PC-9 (cell line): Measurements from ENCODE around the gene NSMCE1. TPM values are rescaled to one million over a fixed set of nuclear protein-coding genes. Genes with fewer than 3 reads are reported as not detected.

Experiments
- BruUV-seq: library from RNA; stranded (reverse); fragments of 400-500 nt; replicated peaks from 2 replicates; lab custom pipeline; 2021; lab: Mats Ljungman, UMichigan
- CTCF ChIA-PET: fragments of 300-600 bp; sonication (Branson Sonifier 250); formaldehyde crosslinking; loops from one replicate; lab custom pipeline; 2022; ENCODE audit warnings: antibody characterized with exemption; lab: Charles Lee
- POLR2A ChIA-PET: fragments of 300-600 bp; sonication (Branson Sonifier 250); formaldehyde crosslinking; loops from one replicate; lab custom pipeline; 2022; ENCODE audit warnings: antibody characterized with exemption; ENCODE audit not compliant: unreplicated experiment; lab: Charles Lee
- DNase-seq, 2 experiments: peaks; one replicate each; pipeline versions ENCODE4 v3.0.0 to v3.0.0-alpha.2; 2015 to 2022; ENCODE audit warnings: mixed read lengths in 1 of 2
- H2AFZ ChIP-seq: fragments of 200-600 bp; sonication (generic); 2 replicates; pipeline ENCODE4 v1.8.1; 2017; ENCODE audit warnings: antibody characterized with exemption
- H3F3A ChIP-seq: fragments of 200-600 bp; sonication (generic); 2 replicates; pipeline ENCODE4 v1.8.1; 2017; ENCODE audit warnings: antibody characterized with exemption, mild to moderate bottlenecking, low read depth; ENCODE audit not compliant: insufficient read depth
- H3K27ac ChIP-seq: fragments of 200-600 bp; sonication (generic); 2 replicates; pipeline ENCODE4 v1.6.1; 2016; ENCODE audit warnings: mixed run types
- H3K27me3 ChIP-seq: fragments of 200-600 bp; sonication (generic); 2 replicates; pipeline ENCODE4 v1.6.1; 2016; ENCODE audit warnings: low read depth, mixed run types; ENCODE audit not compliant: insufficient read depth
- H3K36me3 ChIP-seq: fragments of 200-600 bp; sonication (generic); 2 replicates; pipeline ENCODE4 v1.6.1; 2016; ENCODE audit warnings: low read depth, mixed run types
- H3K4me1 ChIP-seq: fragments of 200-600 bp; sonication (generic); replicated peaks from 2 replicates; pipeline ENCODE4 v1.6.1; 2016; ENCODE audit warnings: mixed run types; ENCODE audit not compliant: insufficient read depth
- H3K4me2 ChIP-seq: fragments of 200-600 bp; sonication (generic); 2 replicates; pipeline ENCODE4 v1.6.1; 2017; ENCODE audit warnings: mixed run types
- H3K4me3 ChIP-seq: fragments of 200-600 bp; sonication (generic); 2 replicates; pipeline ENCODE4 v1.6.1; 2016; ENCODE audit warnings: mixed run types
- H3K79me2 ChIP-seq: fragments of 200-600 bp; sonication (generic); 2 replicates; pipeline ENCODE4 v1.6.1; 2017; ENCODE audit warnings: low read depth, mixed run types
- H3K9me2 ChIP-seq: fragments of 200-600 bp; sonication (generic); 2 replicates; pipeline ENCODE4 v1.8.1; 2017; ENCODE audit warnings: mild to moderate bottlenecking; ENCODE audit not compliant: insufficient read depth
- H3K9me3 ChIP-seq: fragments of 200-600 bp; sonication (generic); 2 replicates; pipeline ENCODE4 v1.8.1; 2016; ENCODE audit warnings: low read depth; ENCODE audit not compliant: insufficient read depth
- H4K20me1 ChIP-seq: fragments of 200-600 bp; sonication (generic); 2 replicates; pipeline ENCODE4 v1.8.1; 2017; ENCODE audit not compliant: insufficient read depth
- EZH2 ChIP-seq: fragments of 200-600 bp; sonication (generic); IDR thresholded peaks from 2 replicates; pipeline ENCODE4 v1.8.0; 2017; ENCODE audit warnings: antibody characterized with exemption, low read depth
- intact Hi-C: fragments of 100-400 bp; cut with micrococcal nuclease; formaldehyde crosslinking; loops from one replicate; pipeline ENCODE4 v1.10.0; 2022; ENCODE audit not compliant: unreplicated experiment
- total RNA-seq: library from RNA; stranded (reverse); gene quantifications from 2 replicates; pipeline ENCODE4 v1.2.3, GENCODE V29; 2021
- TF ChIP-seq, protein P1 (sequence below): fragments of 200-600 bp; sonication (generic); conservative IDR thresholded peaks from 2 replicates; pipeline ENCODE4 v1.6.1; 2017; ENCODE audit warnings: mixed run types, antibody characterized with exemption, mild to moderate bottlenecking, moderate library complexity

The NSMCE1 gene
- total RNA-seq, 1 experiment from 2014 or later, result 114 TPM

DNA sequence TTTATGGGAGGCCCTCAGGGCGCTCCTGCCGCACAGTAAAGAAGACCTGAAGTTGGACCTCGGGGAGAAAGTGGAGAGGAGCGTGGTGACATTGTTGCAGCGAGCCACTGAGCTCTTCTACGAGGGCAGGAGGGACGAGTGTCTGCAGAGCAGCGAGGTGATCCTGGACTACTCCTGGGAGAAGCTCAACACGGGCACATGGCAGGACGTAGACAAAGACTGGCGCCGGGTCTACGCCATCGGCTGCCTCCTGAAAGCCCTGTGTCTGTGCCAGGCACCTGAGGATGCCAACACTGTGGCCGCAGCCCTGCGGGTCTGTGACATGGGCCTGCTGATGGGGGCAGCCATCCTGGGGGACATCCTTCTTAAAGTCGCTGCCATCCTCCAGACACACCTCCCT, 58.4 kb downstream of the NSMCE1 start:
- Histone ChIP-seq H3K9me3 (no peaks in the 10 kb centered on the region), H3K79me2 (peaks cover under 1% of the 10 kb centered on the region; the same call in 1 of the 2 replicates), H3K4me3 (no peak overlapping the region), H3K36me3 (no peaks in the 10 kb centered on the region), H3K9me2 (no peaks in the 10 kb centered on the region), H3K4me2 (no peak overlapping the region), H3K27me3 (no peaks in the 10 kb centered on the region), H2AFZ (no peak overlapping the region), H3K27ac (no peak overlapping the region), H3F3A (no peaks in the 10 kb centered on the region), H3K4me1 (peaks cover 3% of the 10 kb centered on the region), H4K20me1 (no peaks in the 10 kb centered on the region)
- ChIA-PET POLR2A (no interaction called here), CTCF (no interaction called here)
- TF ChIP-seq EZH2, result no peak
- TF ChIP-seq, protein P1, sequence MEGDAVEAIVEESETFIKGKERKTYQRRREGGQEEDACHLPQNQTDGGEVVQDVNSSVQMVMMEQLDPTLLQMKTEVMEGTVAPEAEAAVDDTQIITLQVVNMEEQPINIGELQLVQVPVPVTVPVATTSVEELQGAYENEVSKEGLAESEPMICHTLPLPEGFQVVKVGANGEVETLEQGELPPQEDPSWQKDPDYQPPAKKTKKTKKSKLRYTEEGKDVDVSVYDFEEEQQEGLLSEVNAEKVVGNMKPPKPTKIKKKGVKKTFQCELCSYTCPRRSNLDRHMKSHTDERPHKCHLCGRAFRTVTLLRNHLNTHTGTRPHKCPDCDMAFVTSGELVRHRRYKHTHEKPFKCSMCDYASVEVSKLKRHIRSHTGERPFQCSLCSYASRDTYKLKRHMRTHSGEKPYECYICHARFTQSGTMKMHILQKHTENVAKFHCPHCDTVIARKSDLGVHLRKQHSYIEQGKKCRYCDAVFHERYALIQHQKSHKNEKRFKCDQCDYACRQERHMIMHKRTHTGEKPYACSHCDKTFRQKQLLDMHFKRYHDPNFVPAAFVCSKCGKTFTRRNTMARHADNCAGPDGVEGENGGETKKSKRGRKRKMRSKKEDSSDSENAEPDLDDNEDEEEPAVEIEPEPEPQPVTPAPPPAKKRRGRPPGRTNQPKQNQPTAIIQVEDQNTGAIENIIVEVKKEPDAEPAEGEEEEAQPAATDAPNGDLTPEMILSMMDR, result no peak
- DNase-seq, result no peak
- BruUV-seq, result no TSS peak
- intact Hi-C loops, result no loop called here

DNA sequence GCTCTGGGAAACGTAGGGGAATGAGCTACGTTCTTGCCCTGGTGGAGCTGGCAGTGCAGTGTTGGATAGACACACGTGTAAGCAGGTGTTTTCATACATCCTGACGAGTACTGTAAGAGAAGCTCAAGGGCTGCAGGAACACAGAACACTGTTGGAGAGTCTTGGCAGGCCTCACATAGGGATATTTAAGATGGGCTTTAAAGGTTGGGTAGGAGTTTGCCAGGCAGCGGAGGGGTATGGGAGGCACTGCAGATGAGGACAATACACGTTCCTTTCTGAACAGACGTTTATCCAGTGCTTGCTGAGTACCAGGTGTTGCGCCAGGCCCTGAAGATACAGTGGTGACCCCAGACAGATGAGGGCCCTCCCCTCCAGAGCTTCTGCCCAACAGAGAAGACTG, 59.0 kb downstream of the NSMCE1 start:
- Histone ChIP-seq H3K4me3 (no peak overlapping the region), H3K79me2 (peaks cover 6% of the 10 kb centered on the region; the same call in 1 of the 2 replicates), H3K27me3 (no peaks in the 10 kb centered on the region), H3K36me3 (no peaks in the 10 kb centered on the region), H3K9me3 (no peaks in the 10 kb centered on the region), H3K27ac (no peak overlapping the region), H2AFZ (no peak overlapping the region), H3K4me1 (peaks cover 9% of the 10 kb centered on the region), H3F3A (peaks cover under 1% of the 10 kb centered on the region; the same call in 1 of the 2 replicates), H3K9me2 (no peaks in the 10 kb centered on the region), H4K20me1 (no peaks in the 10 kb centered on the region), H3K4me2 (no peak overlapping the region)
- POLR2A ChIA-PET, result no interaction called here
- no peak for TF ChIP-seq EZH2
- TF ChIP-seq, protein P1, result no peak
- CTCF ChIA-PET, result no interaction called here
- no peak for DNase-seq
- intact Hi-C loops, result no loop called here
- no TSS peak for BruUV-seq

DNA sequence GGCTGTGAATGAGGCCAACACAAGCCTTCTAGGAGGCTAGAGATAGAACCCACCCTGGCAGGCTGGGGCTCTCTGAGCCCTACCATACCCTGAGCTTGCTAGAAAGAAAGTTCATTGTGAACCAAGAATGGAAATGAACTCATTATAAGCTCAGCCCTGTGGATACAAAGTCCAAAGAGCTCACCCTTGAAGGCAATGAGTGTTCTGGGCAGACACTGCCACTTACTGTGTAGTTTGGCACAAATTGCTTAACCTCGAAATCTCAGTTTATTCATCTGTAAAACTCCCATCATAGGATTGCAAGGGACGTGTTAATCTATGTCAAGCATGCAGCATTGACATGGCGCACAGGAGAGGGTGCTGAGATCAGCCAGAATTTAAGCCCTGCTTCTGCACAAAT, 59.8 kb downstream of the NSMCE1 start:
- Histone ChIP-seq H3K9me3 (no peaks in the 10 kb centered on the region), H3K79me2 (peaks cover 8% of the 10 kb centered on the region; the same call in 1 of the 2 replicates), H4K20me1 (no peaks in the 10 kb centered on the region), H3K36me3 (no peaks in the 10 kb centered on the region), H2AFZ (no peak overlapping the region), H3F3A (peaks cover 8% of the 10 kb centered on the region; the same call in 1 of the 2 replicates), H3K4me1 (peaks cover 11% of the 10 kb centered on the region), H3K4me3 (no peak overlapping the region), H3K27me3 (no peaks in the 10 kb centered on the region), H3K4me2 (no peak overlapping the region), H3K9me2 (no peaks in the 10 kb centered on the region), H3K27ac (no peak overlapping the region)
- intact Hi-C loops, result no loop called here
- ChIA-PET POLR2A (no interaction called here), CTCF (interaction anchor here (0.5 kb wide), 1 partner anchor 99 kb away, joined by 13 read pairs; no protein-coding TSS in a partner anchor)
- no TSS peak for BruUV-seq
- TF ChIP-seq, protein P1, result no peak
- TF ChIP-seq EZH2, result no peak
- no peak for DNase-seq
